ENCODE measurements around the gene NTRK3. TPM values are rescaled to one million over a fixed set of nuclear protein-coding genes. Genes with fewer than 3 reads are reported as not detected.

The NTRK3 gene
- total RNA-seq, 8 experiments from 2014 or later = 1.2 to 41.6 (median 10.7) TPM

GRCh38 chr15:88188300-88188699 lies 68.2 kb downstream of the NTRK3 start:
- peaks cover 25 to 39% of the 10 kb centered on the region in 2 donors for H3K4me1 ChIP-seq (replicated peaks in 1 of 2)
- no peak for ATAC-seq (replicated peaks in 6 of 8)
- WGBS, 10 experiments = 0 to 88% (median 60%) methylated on average over 1 to 2 of the region's 2 CpGs; no CpG with 5 or more reads in 4 of the 10 experiments
- in situ Hi-C loops (cut with MboI; ENCODE audit: low pct_unique_long_range_greater_than_20kb in 2 of 9, low sequenced_read_pairs in 9 of 9, unreplicated experiment in 9 of 9) = no loop called here
- no peak overlapping the region for H3K27ac ChIP-seq
- H3K4me3 ChIP-seq = no peak overlapping the region

DNA sequence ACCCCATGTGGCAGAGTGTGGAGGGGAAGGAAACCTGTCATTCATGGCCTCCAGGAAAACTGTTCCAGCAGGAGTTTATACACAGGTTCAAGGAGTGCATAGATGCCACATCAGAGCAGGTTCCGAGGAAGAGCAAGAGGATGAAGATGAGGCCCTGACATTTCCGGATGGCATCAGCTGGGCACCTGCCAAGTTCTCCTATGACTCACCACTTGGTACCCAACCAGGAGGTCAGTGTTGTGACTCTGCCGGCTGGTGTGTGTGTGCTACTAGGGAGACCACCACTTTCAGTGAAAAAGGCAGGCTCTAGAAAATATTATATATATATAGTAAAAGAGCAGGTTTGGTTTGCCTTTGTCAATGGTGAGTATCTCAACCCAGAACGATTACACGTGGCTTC lies 69.3 kb downstream of the NTRK3 start:
- Histone ChIP-seq H3K4me1 (replicated peaks in 1 of 2) (peaks cover 21 to 33% of the 10 kb centered on the region in 2 donors), H3K4me3 (no peak overlapping the region), H3K27ac (no peak overlapping the region)
- in situ Hi-C loops (cut with MboI; ENCODE audit: low pct_unique_long_range_greater_than_20kb in 2 of 9, low sequenced_read_pairs in 9 of 9, unreplicated experiment in 9 of 9) = no loop called here
- 20 to 100% (median 97%) methylated on average over 1 to 3 of the region's 5 CpGs; no CpG with 5 or more reads in 4 of the 10 experiments for WGBS, 10 experiments
- no peak for ATAC-seq (replicated peaks in 6 of 8)

DNA sequence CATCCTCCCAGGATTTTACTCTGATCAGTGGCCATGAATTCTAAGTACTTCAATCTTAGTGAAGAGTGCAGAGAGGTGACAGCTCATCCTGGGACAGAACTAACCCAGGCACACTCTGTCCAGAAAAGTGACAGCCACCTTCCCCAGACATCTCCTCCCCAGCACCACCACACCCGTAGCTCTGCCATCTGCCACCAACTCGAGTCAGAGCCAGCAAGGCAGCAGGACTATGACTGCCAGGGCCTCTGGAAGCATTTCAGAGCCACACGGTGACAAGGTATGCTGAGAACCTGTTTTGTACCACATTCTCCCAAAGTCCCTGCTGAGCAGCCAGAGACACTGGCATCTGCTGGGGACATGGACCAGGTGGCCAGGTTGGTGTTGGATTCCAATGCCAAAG lies 71.0 kb downstream of the NTRK3 start:
- WGBS, 10 experiments = 43 to 100% (median 94%) methylated on average over 1 to 3 of the region's 3 CpGs; no CpG with 5 or more reads in 7 of the 10 experiments
- Histone ChIP-seq H3K4me1 (replicated peaks in 1 of 2) (peaks cover 6 to 17% of the 10 kb centered on the region in 2 donors), H3K27ac (no peak overlapping the region), H3K4me3 (no peak overlapping the region)
- ATAC-seq (replicated peaks in 6 of 8) = no peak
- in situ Hi-C loops (cut with MboI; ENCODE audit: low pct_unique_long_range_greater_than_20kb in 2 of 9, low sequenced_read_pairs in 9 of 9, unreplicated experiment in 9 of 9) = no loop called here

GRCh38 chr15:88181613-88182012 lies 74.9 kb downstream of the NTRK3 start:
- in situ Hi-C loops (cut with MboI; ENCODE audit: low pct_unique_long_range_greater_than_20kb in 2 of 9, low sequenced_read_pairs in 9 of 9, unreplicated experiment in 9 of 9) = no loop called here
- Histone ChIP-seq H3K27ac (no peak overlapping the region), H3K4me3 (no peak overlapping the region), H3K4me1 (replicated peaks in 1 of 2) (no peaks in the 10 kb centered on the region)
- ATAC-seq (replicated peaks in 6 of 8) = no peak
- WGBS, 10 experiments = 0 to 100% (median 100%) methylated on average over 1 to 4 of the region's 6 CpGs; no CpG with 5 or more reads in 1 of the 10 experiments

DNA sequence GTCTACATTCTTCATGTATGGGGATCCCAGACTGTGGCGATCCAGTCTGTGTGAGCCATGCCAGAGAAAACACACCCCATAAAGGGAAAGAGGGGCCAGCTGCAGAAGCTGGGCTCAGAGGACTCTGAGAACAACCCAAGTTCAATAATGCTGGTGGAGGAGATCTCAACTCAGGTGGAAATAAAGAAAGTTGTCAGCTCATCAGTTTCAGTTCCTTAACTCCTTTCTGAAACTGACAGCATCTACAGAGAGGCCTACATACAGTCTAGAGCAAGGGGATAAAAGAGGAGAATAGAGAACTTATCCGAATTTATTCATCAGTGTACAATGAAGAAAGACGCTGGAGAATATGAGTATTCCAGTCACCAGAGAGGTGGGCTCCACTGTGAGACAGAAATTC lies 77.0 kb downstream of the NTRK3 start:
- no peak for ATAC-seq (replicated peaks in 6 of 8)
- H3K27ac ChIP-seq = no peak overlapping the region
- in situ Hi-C loops (cut with MboI; ENCODE audit: low pct_unique_long_range_greater_than_20kb in 2 of 9, low sequenced_read_pairs in 9 of 9, unreplicated experiment in 9 of 9) = no loop called here
- H3K4me3 ChIP-seq = no peak overlapping the region
- no peaks in the 10 kb centered on the region for H3K4me1 ChIP-seq (replicated peaks in 1 of 2)
- 42 to 100% (median 84%) methylated on average over 1 to 3 of the region's 3 CpGs; no CpG with 5 or more reads in 2 of the 10 experiments for WGBS, 10 experiments

DNA sequence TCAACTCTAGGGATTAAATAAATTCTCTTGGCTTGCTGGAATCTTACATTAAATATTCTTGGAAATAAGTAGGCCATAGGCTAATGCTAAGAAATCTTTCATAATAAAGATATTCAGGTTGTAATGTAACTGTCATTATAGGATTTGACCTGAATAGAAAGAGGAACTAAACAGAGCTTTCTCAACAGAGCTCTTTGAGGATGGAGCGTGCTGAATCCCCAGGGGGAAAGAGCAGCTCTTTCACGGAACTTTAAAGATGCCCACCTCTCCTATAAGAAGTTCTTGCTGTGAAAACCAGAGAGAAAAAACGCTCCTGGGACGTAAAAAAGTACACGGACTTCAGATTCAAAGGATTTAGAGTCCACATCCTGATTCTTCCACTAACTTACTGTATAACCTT lies 77.9 kb downstream of the NTRK3 start:
- no peak for ATAC-seq (replicated peaks in 6 of 8)
- in situ Hi-C loops (cut with MboI; ENCODE audit: low pct_unique_long_range_greater_than_20kb in 2 of 9, low sequenced_read_pairs in 9 of 9, unreplicated experiment in 9 of 9) = no loop called here
- Histone ChIP-seq H3K4me1 (replicated peaks in 1 of 2) (no peaks in the 10 kb centered on the region), H3K4me3 (no peak overlapping the region), H3K27ac (no peak overlapping the region)
- 0 to 94% (median 70%) methylated on average over 1 to 5 of the region's 5 CpGs; no CpG with 5 or more reads in 1 of the 10 experiments for WGBS, 10 experiments

- H3K4me3 ChIP-seq = no peak overlapping the region
- no peak for ATAC-seq (replicated peaks in 6 of 8)
- no peak overlapping the region for H3K27ac ChIP-seq
- H3K4me1 ChIP-seq (replicated peaks in 1 of 2) = no peaks in the 10 kb centered on the region
- 0 to 100% (median 86%) methylated on average over 1 of the region's 1 CpG; no CpG with 5 or more reads in 3 of the 10 experiments for WGBS, 10 experiments
- in situ Hi-C loops (cut with MboI; ENCODE audit: low pct_unique_long_range_greater_than_20kb in 2 of 9, low sequenced_read_pairs in 9 of 9, unreplicated experiment in 9 of 9) = no loop called here
Measured at GRCh38 chr15:88177451-88177850, 79.1 kb downstream of the NTRK3 start.

- no peak for ATAC-seq (replicated peaks in 6 of 8)
- in situ Hi-C loops (cut with MboI; ENCODE audit: low pct_unique_long_range_greater_than_20kb in 2 of 9, low sequenced_read_pairs in 9 of 9, unreplicated experiment in 9 of 9) = no loop called here
- H3K4me3 ChIP-seq = no peak overlapping the region
- 0 to 93% (median 73%) methylated on average over 1 to 4 of the region's 4 CpGs; no CpG with 5 or more reads in 4 of the 10 experiments for WGBS, 10 experiments
- H3K4me1 ChIP-seq (replicated peaks in 1 of 2) = no peaks in the 10 kb centered on the region
- no peak overlapping the region for H3K27ac ChIP-seq
Measured at GRCh38 chr15:88174571-88174970, 82.0 kb downstream of the NTRK3 start.

GRCh38 chr15:88166082-88166993 lies 90.2 kb downstream of the NTRK3 start:
- H3K4me1 ChIP-seq (replicated peaks in 1 of 2) = peaks cover 8 to 16% of the 10 kb centered on the region in 2 donors
- H3K27ac ChIP-seq = no peak overlapping the region
- ATAC-seq (replicated peaks in 6 of 8) = peak; percentile 68 to 87 (median 80)
- 4 to 93% (median 50%) methylated on average over 1 to 5 of the region's 9 CpGs for WGBS, 10 experiments
- no peak overlapping the region for H3K4me3 ChIP-seq
- in situ Hi-C loops (cut with MboI; ENCODE audit: low pct_unique_long_range_greater_than_20kb in 2 of 9, low sequenced_read_pairs in 9 of 9, unreplicated experiment in 9 of 9) = no loop called here

- H3K27ac ChIP-seq = no peak overlapping the region
- no peak for ATAC-seq (replicated peaks in 6 of 8)
- in situ Hi-C loops (cut with MboI; ENCODE audit: low pct_unique_long_range_greater_than_20kb in 2 of 9, low sequenced_read_pairs in 9 of 9, unreplicated experiment in 9 of 9) = no loop called here
- peaks cover 8 to 16% of the 10 kb centered on the region in 2 donors for H3K4me1 ChIP-seq (replicated peaks in 1 of 2)
- 50% methylated on average over 2 of the region's 2 CpGs; no CpG with 5 or more reads in 9 of the 10 experiments for WGBS, 10 experiments
- no peak overlapping the region for H3K4me3 ChIP-seq
Measured at GRCh38 chr15:88161636-88162035, 94.9 kb downstream of the NTRK3 start.

- Histone ChIP-seq H3K4me3 (no peak overlapping the region), H3K27ac (no peak overlapping the region), H3K4me1 (replicated peaks in 1 of 2) (peaks cover 16 to 18% of the 10 kb centered on the region in 2 donors)
- in situ Hi-C loops (cut with MboI; ENCODE audit: low pct_unique_long_range_greater_than_20kb in 2 of 9, low sequenced_read_pairs in 9 of 9, unreplicated experiment in 9 of 9) = no loop called here
- WGBS, 10 experiments = 0 to 90% (median 55%) methylated on average over 1 to 2 of the region's 2 CpGs; no CpG with 5 or more reads in 2 of the 10 experiments
- no peak for ATAC-seq (replicated peaks in 6 of 8)
Measured at GRCh38 chr15:88155310-88155709, 101.2 kb downstream of the NTRK3 start.

GRCh38 chr15:88152672-88153071 lies 103.9 kb downstream of the NTRK3 start:
- Histone ChIP-seq H3K4me3 (no peak overlapping the region), H3K4me1 (replicated peaks in 1 of 2) (peaks cover 23 to 27% of the 10 kb centered on the region in 2 donors), H3K27ac (no peak overlapping the region)
- ATAC-seq (replicated peaks in 6 of 8) = no peak
- in situ Hi-C loops (cut with MboI; ENCODE audit: low pct_unique_long_range_greater_than_20kb in 2 of 9, low sequenced_read_pairs in 9 of 9, unreplicated experiment in 9 of 9) = no loop called here
- 0 to 92% (median 48%) methylated on average over 1 to 3 of the region's 3 CpGs; no CpG with 5 or more reads in 3 of the 10 experiments for WGBS, 10 experiments

GRCh38 chr15:88147760-88148159 lies 108.8 kb downstream of the NTRK3 start:
- in situ Hi-C loops (cut with MboI; ENCODE audit: low pct_unique_long_range_greater_than_20kb in 2 of 9, low sequenced_read_pairs in 9 of 9, unreplicated experiment in 9 of 9) = no loop called here
- Histone ChIP-seq H3K27ac (no peak overlapping the region), H3K4me1 (replicated peaks in 1 of 2) (peaks cover 41 to 44% of the 10 kb centered on the region in 2 donors), H3K4me3 (no peak overlapping the region)
- 0 to 85% (median 20%) methylated on average over 1 to 4 of the region's 4 CpGs; no CpG with 5 or more reads in 2 of the 10 experiments for WGBS, 10 experiments
- peak in 5 of 8 experiments; percentile 74 to 87 (median 78) for ATAC-seq (replicated peaks in 6 of 8)
